ENCODE measurements around the gene TMEM239. TPM values are rescaled to one million over a fixed set of nuclear protein-coding genes. Genes with fewer than 3 reads are reported as not detected.
"Not testable (repeated sequence)": the region's sequence is repeated elsewhere in the genome, so short reads cannot be mapped to it uniquely, and the experiment has no call there.

Gene TMEM239
- total and polyA plus RNA-seq, 8 donors = not detected

DNA sequence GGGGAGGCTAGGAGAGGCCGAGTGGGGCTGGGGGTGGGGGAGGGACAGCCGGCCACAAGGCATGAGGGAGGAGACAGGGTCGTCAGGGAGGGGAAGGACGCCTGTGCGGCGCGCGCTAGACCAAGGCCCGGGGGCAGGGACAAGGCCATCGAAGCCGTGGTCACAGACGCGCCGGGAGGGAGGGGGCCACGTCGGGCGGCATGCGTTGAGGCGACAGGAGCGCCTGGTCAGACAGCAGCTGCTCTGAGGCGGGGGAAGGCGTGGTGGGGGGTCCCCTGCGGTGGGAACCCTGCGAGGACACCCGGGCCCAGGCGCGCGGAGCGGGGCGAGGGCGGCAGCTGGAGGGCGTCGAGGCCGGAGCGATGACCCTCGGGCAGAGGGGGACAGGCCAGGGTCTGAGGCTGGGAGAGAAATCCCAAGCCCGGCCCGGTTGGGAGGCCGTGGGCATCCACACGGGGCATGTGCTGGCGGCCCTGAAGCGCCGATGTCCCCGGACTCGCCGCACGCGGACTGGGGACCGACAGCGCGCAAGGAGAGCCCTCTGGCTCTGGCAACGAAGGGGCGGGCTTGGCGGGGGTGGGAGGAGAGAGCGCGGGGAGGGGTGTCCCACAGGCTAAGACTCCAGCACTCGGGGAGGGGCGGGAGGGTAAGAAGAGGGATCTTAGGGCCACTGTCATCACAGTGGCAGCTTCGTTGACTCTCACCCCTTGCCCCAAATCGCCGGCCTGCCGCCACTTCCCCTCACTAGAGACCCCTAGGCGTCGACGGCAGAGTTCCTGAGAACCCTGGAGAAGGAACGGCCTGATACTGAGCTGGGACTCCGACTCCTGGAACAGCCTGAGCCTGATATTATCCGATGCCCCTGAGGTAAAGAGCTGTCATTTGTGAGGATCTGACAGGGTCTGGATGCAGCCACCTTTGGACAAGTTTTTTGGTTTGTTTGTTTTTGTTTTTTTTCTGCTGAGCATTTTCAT lies 5.0 kb downstream of the TMEM239 start:
- no peaks in the 10 kb centered on the region for H3K4me1 ChIP-seq
- ATAC-seq (peak in 1 of 4 donors; percentile 16), FAIRE-seq (no peak), DNase-seq (peak in 1 of 6 donors; percentile 61)
- H3K9me3 ChIP-seq = no peaks in the 10 kb centered on the region
- no peak overlapping the region for H3K27ac ChIP-seq
- H3K4me3 ChIP-seq = no peak overlapping the region
- WGBS, 2 donors = 5 to 12% methylated on average over 56 to 68 of the region's 68 CpGs
- H3K27me3 ChIP-seq = no peaks in the 10 kb centered on the region
- TF ChIP-seq, protein P1, sequence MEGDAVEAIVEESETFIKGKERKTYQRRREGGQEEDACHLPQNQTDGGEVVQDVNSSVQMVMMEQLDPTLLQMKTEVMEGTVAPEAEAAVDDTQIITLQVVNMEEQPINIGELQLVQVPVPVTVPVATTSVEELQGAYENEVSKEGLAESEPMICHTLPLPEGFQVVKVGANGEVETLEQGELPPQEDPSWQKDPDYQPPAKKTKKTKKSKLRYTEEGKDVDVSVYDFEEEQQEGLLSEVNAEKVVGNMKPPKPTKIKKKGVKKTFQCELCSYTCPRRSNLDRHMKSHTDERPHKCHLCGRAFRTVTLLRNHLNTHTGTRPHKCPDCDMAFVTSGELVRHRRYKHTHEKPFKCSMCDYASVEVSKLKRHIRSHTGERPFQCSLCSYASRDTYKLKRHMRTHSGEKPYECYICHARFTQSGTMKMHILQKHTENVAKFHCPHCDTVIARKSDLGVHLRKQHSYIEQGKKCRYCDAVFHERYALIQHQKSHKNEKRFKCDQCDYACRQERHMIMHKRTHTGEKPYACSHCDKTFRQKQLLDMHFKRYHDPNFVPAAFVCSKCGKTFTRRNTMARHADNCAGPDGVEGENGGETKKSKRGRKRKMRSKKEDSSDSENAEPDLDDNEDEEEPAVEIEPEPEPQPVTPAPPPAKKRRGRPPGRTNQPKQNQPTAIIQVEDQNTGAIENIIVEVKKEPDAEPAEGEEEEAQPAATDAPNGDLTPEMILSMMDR (IDR thresholded peaks at IDR 0.05) = no peak
- no peaks in the 10 kb centered on the region for H3K36me3 ChIP-seq
- intact Hi-C loops (cut with DNase I) = no loop called here

DNA sequence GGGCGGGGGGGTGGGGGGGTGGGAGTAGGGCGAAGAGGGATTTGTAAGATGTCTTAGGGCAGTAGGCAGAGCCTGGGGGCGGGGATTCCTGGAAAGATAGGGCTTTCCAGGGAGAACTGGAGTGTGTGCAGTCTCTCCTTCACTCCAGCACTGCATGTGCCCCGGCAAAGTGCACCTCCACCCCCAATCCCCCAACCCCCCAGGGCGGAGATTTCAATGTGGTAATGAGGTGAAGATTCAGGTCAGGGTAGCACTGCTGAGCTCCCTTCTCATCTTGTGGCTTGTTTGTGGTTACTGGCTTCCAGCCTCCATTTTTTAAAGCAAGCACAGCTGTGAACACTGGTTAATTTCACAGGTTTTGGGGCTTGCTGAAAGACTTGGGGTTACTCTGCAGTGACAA lies 5.9 kb downstream of the TMEM239 start:
- H3K4me1 ChIP-seq = no peaks in the 10 kb centered on the region
- 10 to 44% methylated on average over 5 of the region's 5 CpGs for WGBS, 2 donors
- H3K9me3 ChIP-seq = no peaks in the 10 kb centered on the region
- DNase-seq (no peak), FAIRE-seq (no peak), ATAC-seq (peak in 1 of 4 donors; percentile 26)
- H3K4me3 ChIP-seq = no peak overlapping the region
- H3K27me3 ChIP-seq = peaks cover 0 to 3% (median 0%) of the 10 kb centered on the region in 4 donors
- intact Hi-C loops (cut with DNase I) = no loop called here
- TF ChIP-seq, protein P1 (IDR thresholded peaks at IDR 0.05) = no peak
- H3K27ac ChIP-seq = no peak overlapping the region
- H3K36me3 ChIP-seq = no peaks in the 10 kb centered on the region

DNA sequence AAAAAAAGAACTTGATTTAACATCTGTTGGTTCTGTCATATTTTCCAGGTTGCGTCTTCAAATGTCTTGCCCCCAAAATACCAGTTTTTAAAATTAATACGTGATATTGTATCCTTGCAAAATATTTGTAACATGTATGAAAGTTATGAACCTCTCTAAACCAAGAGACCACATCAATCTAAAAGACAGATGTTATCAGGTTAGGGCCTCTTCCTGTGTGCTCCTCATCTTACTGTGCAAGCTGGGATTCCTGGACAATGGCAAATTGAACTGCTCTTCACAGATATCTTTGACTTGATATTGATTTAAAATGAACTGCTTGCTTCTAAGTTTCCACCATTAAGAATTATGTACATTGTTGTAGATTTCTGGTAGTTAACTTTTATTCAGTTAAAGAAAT lies 9.6 kb downstream of the TMEM239 start:
- H3K4me3 ChIP-seq = no peak overlapping the region
- TF ChIP-seq, protein P1 (IDR thresholded peaks at IDR 0.05) = no peak
- 83 to 95% methylated on average over 2 of the region's 2 CpGs for WGBS, 2 donors
- no peak for ATAC-seq
- DNase-seq = no peak
- intact Hi-C loops (cut with DNase I) = no loop called here
- no peaks in the 10 kb centered on the region for H3K4me1 ChIP-seq
- H3K36me3 ChIP-seq = no peaks in the 10 kb centered on the region
- H3K9me3 ChIP-seq = no peaks in the 10 kb centered on the region
- no peak overlapping the region for H3K27ac ChIP-seq
- H3K27me3 ChIP-seq = peaks cover 0 to 12% (median 3%) of the 10 kb centered on the region in 4 donors
- no peak for FAIRE-seq

- TF ChIP-seq, protein P1 (IDR thresholded peaks at IDR 0.05) = no peak
- intact Hi-C loops (cut with DNase I) = no loop called here
- Histone ChIP-seq H3K9me3 (no peaks in the 10 kb centered on the region), H3K4me3 (no peak overlapping the region), H3K36me3 (no peaks in the 10 kb centered on the region), H3K27ac (no peak overlapping the region), H3K27me3 (peaks cover 0 to 12% (median 3%) of the 10 kb centered on the region in 4 donors), H3K4me1 (no peaks in the 10 kb centered on the region)
- DNase-seq (no peak), FAIRE-seq (no peak), ATAC-seq (no peak)
- WGBS, 2 donors = 63 to 67% methylated on average over 4 of the region's 4 CpGs
Measured at GRCh38 chr20:2826655-2827054, 10.5 kb downstream of the TMEM239 start.

- no peak for FAIRE-seq
- intact Hi-C loops (cut with DNase I) = no loop called here
Measured at GRCh38 chr20:2829376-2829775, 13.2 kb downstream of the TMEM239 start.

GRCh38 chr20:2831206-2831605 lies 15.0 kb downstream of the TMEM239 start:
- ATAC-seq; H3K4me1 ChIP-seq; H3K4me3 ChIP-seq; FAIRE-seq; H3K27ac ChIP-seq; H3K9me3 ChIP-seq; H3K36me3 ChIP-seq; DNase-seq; intact Hi-C loops (cut with DNase I): not testable (repeated sequence)
- peaks cover 0 to 12% (median 3%) of the 10 kb centered on the region in 4 donors for H3K27me3 ChIP-seq
- WGBS, 2 donors = 72 to 80% methylated on average over 7 of the region's 7 CpGs

More at GRCh38 chr20:2829376-2829775, 13.2 kb downstream of the TMEM239 start:
- TF ChIP-seq, protein P1 (IDR thresholded peaks at IDR 0.05) = no peak
- H3K9me3 ChIP-seq = no peaks in the 10 kb centered on the region
- no peak for DNase-seq
- 51 to 70% methylated on average over 6 of the region's 6 CpGs for WGBS, 2 donors
- H3K36me3 ChIP-seq = no peaks in the 10 kb centered on the region
- no peak for ATAC-seq
- H3K27ac ChIP-seq = no peak overlapping the region
- peaks cover 0 to 12% (median 3%) of the 10 kb centered on the region in 4 donors for H3K27me3 ChIP-seq
- no peaks in the 10 kb centered on the region for H3K4me1 ChIP-seq
- H3K4me3 ChIP-seq = no peak overlapping the region

Measured in pancreas (tissue), 10 donors.